Measurements from ENCODE around the gene RGS6.

Gene RGS6

GRCh38 chr14:72560331-72560730 is 628.1 kb downstream of the RGS6 start:
- no peak overlapping the region for H3K27ac ChIP-seq (ENCODE audit: low read depth, low read length)
- peaks cover 0 to 11% (median 0%) of the 10 kb centered on the region in 5 donors for H3K4me1 ChIP-seq (ENCODE audit: control insufficient read depth in 5 of 5, insufficient read depth in 5 of 5, low read length in 5 of 5)
- H3K9ac ChIP-seq (ENCODE audit: low read length in 5 of 5) = no peak overlapping the region
- H3K36me3 ChIP-seq (ENCODE audit: control insufficient read depth in 5 of 5, insufficient read depth in 5 of 5, low read length in 5 of 5) = no peaks in the 10 kb centered on the region
- H3K4me3 ChIP-seq (ENCODE audit: low read depth in 1 of 5, low read length in 5 of 5) = no peak overlapping the region
- H3K27me3 ChIP-seq (ENCODE audit: control insufficient read depth in 5 of 5, insufficient read depth in 4 of 5, low read length in 5 of 5) = peaks cover 0 to 5% (median 0%) of the 10 kb centered on the region in 5 donors
- no peaks in the 10 kb centered on the region for H3K9me3 ChIP-seq (ENCODE audit: control insufficient read depth in 5 of 5, low read length in 5 of 5)

GRCh38 chr14:72560889-72561493 is 628.8 kb downstream of the RGS6 start:
- Histone ChIP-seq H3K36me3 (ENCODE audit: control insufficient read depth in 5 of 5, insufficient read depth in 5 of 5, low read length in 5 of 5) (no peaks in the 10 kb centered on the region), H3K4me1 (ENCODE audit: control insufficient read depth in 5 of 5, insufficient read depth in 5 of 5, low read length in 5 of 5) (peaks cover 0 to 11% (median 0%) of the 10 kb centered on the region in 5 donors), H3K27ac (ENCODE audit: low read depth, low read length) (no peak overlapping the region), H3K9ac (ENCODE audit: low read length in 5 of 5) (no peak overlapping the region), H3K9me3 (ENCODE audit: control insufficient read depth in 5 of 5, low read length in 5 of 5) (no peaks in the 10 kb centered on the region), H3K4me3 (ENCODE audit: low read depth in 1 of 5, low read length in 5 of 5) (no peak overlapping the region), H3K27me3 (ENCODE audit: control insufficient read depth in 5 of 5, insufficient read depth in 4 of 5, low read length in 5 of 5) (peaks cover 0 to 9% (median 0%) of the 10 kb centered on the region in 5 donors)

GRCh38 chr14:72562300-72562699 is 630.1 kb downstream of the RGS6 start:
- Histone ChIP-seq H3K36me3 (ENCODE audit: control insufficient read depth in 5 of 5, insufficient read depth in 5 of 5, low read length in 5 of 5) (no peaks in the 10 kb centered on the region), H3K4me1 (ENCODE audit: control insufficient read depth in 5 of 5, insufficient read depth in 5 of 5, low read length in 5 of 5) (peaks cover 0 to 11% (median 0%) of the 10 kb centered on the region in 5 donors), H3K4me3 (ENCODE audit: low read depth in 1 of 5, low read length in 5 of 5) (no peak overlapping the region), H3K9ac (ENCODE audit: low read length in 5 of 5) (no peak overlapping the region), H3K27me3 (ENCODE audit: control insufficient read depth in 5 of 5, insufficient read depth in 4 of 5, low read length in 5 of 5) (peaks cover 0 to 9% (median 0%) of the 10 kb centered on the region in 5 donors), H3K27ac (ENCODE audit: low read depth, low read length) (no peak overlapping the region), H3K9me3 (ENCODE audit: control insufficient read depth in 5 of 5, low read length in 5 of 5) (no peaks in the 10 kb centered on the region)

GRCh38 chr14:72563676-72564075 is 631.4 kb downstream of the RGS6 start:
- peaks cover 0 to 9% (median 0%) of the 10 kb centered on the region in 5 donors for H3K4me1 ChIP-seq (ENCODE audit: control insufficient read depth in 5 of 5, insufficient read depth in 5 of 5, low read length in 5 of 5)
- H3K9me3 ChIP-seq (ENCODE audit: control insufficient read depth in 5 of 5, low read length in 5 of 5) = no peaks in the 10 kb centered on the region
- peaks cover 0 to 9% (median 0%) of the 10 kb centered on the region in 5 donors for H3K27me3 ChIP-seq (ENCODE audit: control insufficient read depth in 5 of 5, insufficient read depth in 4 of 5, low read length in 5 of 5)
- H3K27ac ChIP-seq (ENCODE audit: low read depth, low read length) = no peak overlapping the region
- no peaks in the 10 kb centered on the region for H3K36me3 ChIP-seq (ENCODE audit: control insufficient read depth in 5 of 5, insufficient read depth in 5 of 5, low read length in 5 of 5)
- no peak overlapping the region for H3K4me3 ChIP-seq (ENCODE audit: low read depth in 1 of 5, low read length in 5 of 5)
- H3K9ac ChIP-seq (ENCODE audit: low read length in 5 of 5) = no peak overlapping the region

- Histone ChIP-seq H3K4me3 (ENCODE audit: low read depth in 1 of 5, low read length in 5 of 5) (no peak overlapping the region), H3K9me3 (ENCODE audit: control insufficient read depth in 5 of 5, low read length in 5 of 5) (no peaks in the 10 kb centered on the region), H3K9ac (ENCODE audit: low read length in 5 of 5) (no peak overlapping the region), H3K4me1 (ENCODE audit: control insufficient read depth in 5 of 5, insufficient read depth in 5 of 5, low read length in 5 of 5) (no peaks in the 10 kb centered on the region), H3K27me3 (ENCODE audit: control insufficient read depth in 5 of 5, insufficient read depth in 4 of 5, low read length in 5 of 5) (peaks cover 0 to 9% (median 0%) of the 10 kb centered on the region in 5 donors), H3K36me3 (ENCODE audit: control insufficient read depth in 5 of 5, insufficient read depth in 5 of 5, low read length in 5 of 5) (no peaks in the 10 kb centered on the region), H3K27ac (ENCODE audit: low read depth, low read length) (no peak overlapping the region)
Observed at GRCh38 chr14:72565149-72565559, 632.9 kb downstream of the RGS6 start.

- no peaks in the 10 kb centered on the region for H3K4me1 ChIP-seq (ENCODE audit: control insufficient read depth in 5 of 5, insufficient read depth in 5 of 5, low read length in 5 of 5)
- H3K9me3 ChIP-seq (ENCODE audit: control insufficient read depth in 5 of 5, low read length in 5 of 5) = no peaks in the 10 kb centered on the region
- H3K27me3 ChIP-seq (ENCODE audit: control insufficient read depth in 5 of 5, insufficient read depth in 4 of 5, low read length in 5 of 5) = peaks cover 0 to 9% (median 0%) of the 10 kb centered on the region in 5 donors
- no peak overlapping the region for H3K27ac ChIP-seq (ENCODE audit: low read depth, low read length)
- H3K4me3 ChIP-seq (ENCODE audit: low read depth in 1 of 5, low read length in 5 of 5) = no peak overlapping the region
- H3K9ac ChIP-seq (ENCODE audit: low read length in 5 of 5) = no peak overlapping the region
- no peaks in the 10 kb centered on the region for H3K36me3 ChIP-seq (ENCODE audit: control insufficient read depth in 5 of 5, insufficient read depth in 5 of 5, low read length in 5 of 5)
Observed at GRCh38 chr14:72565917-72566316, 633.7 kb downstream of the RGS6 start.

GRCh38 chr14:72567226-72567625 is 635.0 kb downstream of the RGS6 start:
- no peaks in the 10 kb centered on the region for H3K9me3 ChIP-seq (ENCODE audit: control insufficient read depth in 5 of 5, low read length in 5 of 5)
- H3K9ac ChIP-seq (ENCODE audit: low read length in 5 of 5) = no peak overlapping the region
- H3K4me3 ChIP-seq (ENCODE audit: low read depth in 1 of 5, low read length in 5 of 5) = no peak overlapping the region
- no peak overlapping the region for H3K27ac ChIP-seq (ENCODE audit: low read depth, low read length)
- H3K4me1 ChIP-seq (ENCODE audit: control insufficient read depth in 5 of 5, insufficient read depth in 5 of 5, low read length in 5 of 5) = no peaks in the 10 kb centered on the region
- H3K27me3 ChIP-seq (ENCODE audit: control insufficient read depth in 5 of 5, insufficient read depth in 4 of 5, low read length in 5 of 5) = peaks cover 0 to 9% (median 0%) of the 10 kb centered on the region in 5 donors
- H3K36me3 ChIP-seq (ENCODE audit: control insufficient read depth in 5 of 5, insufficient read depth in 5 of 5, low read length in 5 of 5) = no peaks in the 10 kb centered on the region

- H3K36me3 ChIP-seq (ENCODE audit: control insufficient read depth in 5 of 5, insufficient read depth in 5 of 5, low read length in 5 of 5) = no peaks in the 10 kb centered on the region
- H3K27me3 ChIP-seq (ENCODE audit: control insufficient read depth in 5 of 5, insufficient read depth in 4 of 5, low read length in 5 of 5) = peaks cover 0 to 9% (median 0%) of the 10 kb centered on the region in 5 donors
- no peak overlapping the region for H3K4me3 ChIP-seq (ENCODE audit: low read depth in 1 of 5, low read length in 5 of 5)
- H3K9me3 ChIP-seq (ENCODE audit: control insufficient read depth in 5 of 5, low read length in 5 of 5) = no peaks in the 10 kb centered on the region
- H3K27ac ChIP-seq (ENCODE audit: low read depth, low read length) = no peak overlapping the region
- H3K9ac ChIP-seq (ENCODE audit: low read length in 5 of 5) = no peak overlapping the region
- H3K4me1 ChIP-seq (ENCODE audit: control insufficient read depth in 5 of 5, insufficient read depth in 5 of 5, low read length in 5 of 5) = no peaks in the 10 kb centered on the region
Observed at GRCh38 chr14:72568296-72568992, 636.2 kb downstream of the RGS6 start.

GRCh38 chr14:72573725-72574417 is 641.6 kb downstream of the RGS6 start:
- Histone ChIP-seq H3K27me3 (ENCODE audit: control insufficient read depth in 5 of 5, insufficient read depth in 4 of 5, low read length in 5 of 5) (no peaks in the 10 kb centered on the region), H3K9me3 (ENCODE audit: control insufficient read depth in 5 of 5, low read length in 5 of 5) (no peaks in the 10 kb centered on the region), H3K36me3 (ENCODE audit: control insufficient read depth in 5 of 5, insufficient read depth in 5 of 5, low read length in 5 of 5) (no peaks in the 10 kb centered on the region), H3K27ac (ENCODE audit: low read depth, low read length) (no peak overlapping the region), H3K4me3 (ENCODE audit: low read depth in 1 of 5, low read length in 5 of 5) (no peak overlapping the region), H3K4me1 (ENCODE audit: control insufficient read depth in 5 of 5, insufficient read depth in 5 of 5, low read length in 5 of 5) (peaks cover 0 to 5% (median 0%) of the 10 kb centered on the region in 5 donors), H3K9ac (ENCODE audit: low read length in 5 of 5) (no peak overlapping the region)

GRCh38 chr14:72574715-72575114 is 642.5 kb downstream of the RGS6 start:
- Histone ChIP-seq H3K4me3 (ENCODE audit: low read depth in 1 of 5, low read length in 5 of 5) (no peak overlapping the region), H3K9ac (ENCODE audit: low read length in 5 of 5) (no peak overlapping the region), H3K9me3 (ENCODE audit: control insufficient read depth in 5 of 5, low read length in 5 of 5) (no peaks in the 10 kb centered on the region), H3K27me3 (ENCODE audit: control insufficient read depth in 5 of 5, insufficient read depth in 4 of 5, low read length in 5 of 5) (peaks cover 0 to 2% (median 0%) of the 10 kb centered on the region in 5 donors), H3K4me1 (ENCODE audit: control insufficient read depth in 5 of 5, insufficient read depth in 5 of 5, low read length in 5 of 5) (peaks cover 0 to 5% (median 0%) of the 10 kb centered on the region in 5 donors), H3K36me3 (ENCODE audit: control insufficient read depth in 5 of 5, insufficient read depth in 5 of 5, low read length in 5 of 5) (no peaks in the 10 kb centered on the region), H3K27ac (ENCODE audit: low read depth, low read length) (no peak overlapping the region)

All from subcutaneous abdominal adipose tissue (tissue), 5 donors.